Epithelial cell of esophagus (primary cell): ENCODE data around the gene ADCY4.

Experiments
- DNase-seq: peaks from one replicate; pipeline ENCODE4 v3.0.0; 2010; ENCODE audit warnings: low read depth
- H3K4me3 ChIP-seq: 2 replicates; pipeline ENCODE4 v1.5.1; 2011; ENCODE audit warnings: mild to moderate bottlenecking, low read length, control low read depth
- CTCF ChIP-seq: IDR thresholded peaks from 2 replicates; pipeline ENCODE4 v1.5.1; 2011; ENCODE audit warnings: low read depth, mild to moderate bottlenecking, low read length, control low read depth, inconsistent platforms; ENCODE audit not compliant: insufficient read depth; ENCODE audit errors: missing control alignments

The ADCY4 gene

GRCh38 chr14:24297190-24297964, 37.5 kb downstream of the ADCY4 start:
- no peak overlapping the region for H3K4me3 ChIP-seq
- peak; percentile 76 for DNase-seq
- TF ChIP-seq CTCF: peak; percentile 81

- TF ChIP-seq CTCF: peak; percentile 88
- peak; percentile 95 for DNase-seq
- no peak overlapping the region for H3K4me3 ChIP-seq
Observed at GRCh38 chr14:24296341-24297157, 38.3 kb downstream of the ADCY4 start.

DNA sequence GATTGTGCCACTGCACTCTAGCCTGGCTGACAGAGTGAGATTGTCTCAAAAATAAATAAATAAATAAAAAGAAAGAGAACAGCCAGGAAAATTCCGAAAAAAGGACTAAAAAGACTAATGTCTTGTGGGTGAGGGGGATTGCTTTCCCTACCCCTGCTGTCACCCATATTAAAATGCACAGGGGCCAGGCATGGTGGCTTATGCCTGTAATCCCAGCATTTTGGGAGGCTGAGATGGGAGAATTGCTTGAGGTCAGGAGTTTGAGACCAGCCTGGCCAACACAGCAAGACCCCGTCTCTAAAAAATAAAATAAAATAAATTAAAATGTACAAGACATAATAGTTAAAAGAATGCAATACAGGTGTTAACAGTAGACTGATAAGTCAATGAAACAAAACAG, 41.3 kb downstream of the ADCY4 start:
- TF ChIP-seq CTCF: no peak
- no peak for DNase-seq
- H3K4me3 ChIP-seq: no peak overlapping the region

DNA sequence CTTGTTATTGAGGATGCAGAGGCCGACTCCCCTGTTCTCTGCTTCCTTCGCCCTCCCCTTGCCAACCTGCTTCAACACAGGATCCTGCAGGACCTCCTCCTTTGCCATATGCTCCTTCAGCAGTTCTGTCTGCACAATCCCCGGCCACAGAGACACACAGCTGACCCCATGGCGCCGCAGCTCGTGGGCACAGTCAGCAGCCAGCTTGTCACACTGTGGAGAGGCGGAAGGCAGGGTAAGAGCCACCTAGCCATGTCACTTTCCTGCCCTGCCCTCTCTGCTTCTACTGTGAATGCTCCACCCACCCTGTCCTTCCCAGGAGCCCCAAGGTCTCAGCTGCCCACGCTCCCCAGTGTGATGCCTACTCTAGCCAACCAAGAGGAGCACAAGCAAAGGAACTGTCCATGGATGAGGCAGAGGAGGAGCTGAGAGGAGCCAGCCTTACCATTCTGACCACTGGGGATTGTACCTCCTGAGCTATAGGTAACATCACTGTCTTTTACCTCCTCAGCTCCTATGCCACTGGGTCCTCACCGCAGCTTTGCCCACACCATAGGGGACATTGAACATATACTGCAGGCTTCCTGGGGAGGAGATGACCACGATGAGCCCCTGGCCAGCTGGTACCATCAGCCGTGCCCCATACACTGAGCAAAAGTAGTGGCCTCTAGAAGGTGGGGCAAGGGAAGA, 42.6 kb downstream of the ADCY4 start:
- H3K4me3 ChIP-seq: no peak overlapping the region
- no peak for DNase-seq
- TF ChIP-seq CTCF: no peak

DNA sequence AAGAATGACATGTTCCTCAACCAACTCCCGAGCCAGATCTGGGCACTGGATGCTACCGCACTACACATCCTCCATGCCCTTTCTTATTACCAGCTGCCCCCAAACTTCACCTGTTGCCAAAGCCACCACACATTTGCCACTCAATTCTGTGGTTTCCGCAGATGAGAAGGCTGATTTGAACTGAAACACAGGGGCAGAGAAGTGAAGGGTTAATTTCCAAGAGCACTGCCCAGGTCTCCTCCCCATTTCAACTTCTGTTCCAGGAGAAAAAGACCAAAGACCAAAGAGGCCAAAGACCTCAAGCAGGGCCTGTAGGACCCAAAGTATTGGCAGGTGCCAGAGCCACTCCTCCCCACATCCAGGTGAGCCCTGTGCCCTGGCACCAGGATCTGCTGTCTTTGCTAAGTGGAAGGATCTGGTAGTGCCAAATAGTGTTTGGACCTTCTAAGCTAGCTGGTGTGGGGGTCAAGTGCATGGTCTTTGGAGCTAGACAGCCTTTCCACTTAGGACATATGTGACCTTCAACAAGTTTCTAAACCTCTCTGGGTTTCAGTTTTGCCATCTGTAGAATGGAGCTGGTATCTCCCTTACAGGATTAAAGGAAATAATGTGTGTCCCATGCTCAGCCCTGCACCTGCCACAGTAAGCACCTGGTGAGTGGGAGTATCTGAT, 43.3 kb downstream of the ADCY4 start:
- no peak overlapping the region for H3K4me3 ChIP-seq
- TF ChIP-seq CTCF: no peak
- DNase-seq: no peak

- no peak overlapping the region for H3K4me3 ChIP-seq
- DNase-seq: no peak
- no peak for TF ChIP-seq CTCF
Observed at GRCh38 chr14:24290746-24291145, 44.1 kb downstream of the ADCY4 start.
